ENCODE measurements around the gene KIF16B.
"Not testable (repeated sequence)": the region's sequence is repeated elsewhere in the genome, so short reads cannot be mapped to it uniquely, and the experiment has no call there.

Gene KIF16B

DNA sequence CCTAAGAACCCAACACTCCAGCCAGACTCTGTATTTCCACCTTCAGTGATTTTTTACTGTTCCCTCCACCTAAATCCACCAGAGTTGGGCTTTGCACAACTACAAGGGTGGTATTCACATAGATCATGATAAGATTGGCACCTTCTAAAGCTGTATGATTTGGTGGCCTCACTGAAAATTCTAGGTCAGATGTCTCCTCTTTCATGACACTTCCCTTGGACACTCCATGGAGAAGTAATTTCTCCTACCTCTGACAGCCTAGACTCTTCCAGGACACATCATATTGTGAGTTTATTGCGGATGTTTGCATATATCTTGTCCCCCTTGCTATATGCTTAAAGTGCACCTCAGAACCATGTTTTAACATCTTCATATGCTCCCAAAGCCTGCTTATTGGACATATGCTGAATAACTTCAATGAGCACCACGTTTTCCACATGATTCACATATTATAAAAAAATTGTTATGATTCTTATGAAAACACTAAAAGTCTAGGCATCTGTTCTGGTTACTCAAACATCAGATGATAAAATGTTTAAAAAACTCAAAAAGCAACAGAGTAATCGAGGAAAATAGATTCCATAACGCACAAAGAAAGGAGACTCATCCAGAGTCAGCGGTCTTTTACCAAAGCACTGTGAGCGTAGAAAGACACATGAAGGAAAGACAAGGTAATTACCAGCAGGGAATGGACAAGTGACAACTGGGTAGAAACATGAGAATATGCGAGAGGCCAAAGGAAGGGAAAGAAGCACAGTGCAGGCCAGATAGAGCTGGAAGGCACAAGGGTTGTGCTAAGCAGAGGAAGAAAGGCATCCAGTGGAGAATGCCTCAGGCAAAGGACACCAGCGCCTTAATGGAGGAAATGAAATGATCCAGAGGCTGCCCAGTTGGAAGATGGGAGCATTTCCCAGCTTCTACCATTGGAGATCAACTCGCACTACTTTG is 46.5 kb downstream of the KIF16B start:
- in situ Hi-C loops (cut with HindIII; ENCODE audit: low sequenced_read_pairs) = no loop called here

DNA sequence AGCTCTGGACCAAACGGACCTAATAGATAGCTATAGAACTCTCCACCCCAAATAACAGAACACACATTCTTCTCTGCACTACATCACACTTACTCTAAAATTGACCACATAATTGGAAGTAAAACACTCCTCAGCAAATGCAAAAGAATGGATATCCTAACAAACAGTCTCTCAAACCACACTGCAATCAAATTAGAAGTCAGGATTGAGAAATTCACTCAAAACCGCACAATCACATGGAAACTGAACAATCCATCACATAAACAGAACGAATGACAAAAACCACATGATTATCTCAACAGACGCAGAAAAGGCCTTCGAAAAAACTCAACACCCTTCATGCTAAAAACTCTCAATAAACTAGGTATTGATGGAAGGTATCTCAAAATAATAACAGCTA is 50.6 kb downstream of the KIF16B start:
- in situ Hi-C loops (cut with HindIII; ENCODE audit: low sequenced_read_pairs) = not testable (repeated sequence)

DNA sequence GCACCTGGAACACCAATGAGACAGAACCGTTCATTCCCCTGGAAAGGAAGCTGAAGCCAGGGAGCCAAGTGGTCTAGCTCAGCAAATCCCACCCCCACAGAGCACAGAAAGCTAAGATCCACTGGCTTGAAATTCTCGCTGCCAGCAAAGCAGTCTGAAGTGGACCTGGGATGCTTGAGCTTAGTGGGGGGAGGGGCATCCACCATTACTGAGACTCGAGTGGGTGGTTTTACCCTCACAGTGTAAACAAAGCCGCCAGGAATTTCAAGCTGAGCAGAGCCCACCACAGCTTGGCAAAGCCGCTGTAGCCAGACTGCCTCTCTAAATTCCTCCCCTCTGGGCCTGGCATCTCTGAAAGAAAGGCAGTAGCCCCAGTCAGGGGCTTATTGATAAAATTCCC is 53.1 kb downstream of the KIF16B start:
- in situ Hi-C loops (cut with HindIII; ENCODE audit: low sequenced_read_pairs) = no loop called here

DNA sequence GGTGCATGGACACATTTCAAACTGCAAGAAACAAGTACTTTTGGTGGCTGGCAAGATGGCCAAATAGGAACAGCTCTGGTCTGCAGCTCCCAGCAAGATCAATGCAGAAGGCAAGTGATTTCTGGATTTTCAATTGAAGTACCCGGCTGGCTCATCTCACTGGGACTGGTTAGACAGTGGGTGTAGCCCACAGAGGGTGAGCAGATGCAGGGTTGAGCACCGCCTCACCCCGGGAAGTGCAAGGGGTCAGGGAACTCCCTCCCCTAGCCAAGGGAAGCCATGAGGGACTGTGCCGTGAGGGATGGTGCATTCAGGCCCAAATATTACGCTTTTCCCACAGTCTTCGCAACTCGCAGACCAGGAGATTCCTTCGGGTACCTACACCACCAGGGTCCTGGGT is 53.6 kb downstream of the KIF16B start:
- in situ Hi-C loops (cut with HindIII; ENCODE audit: low sequenced_read_pairs) = not testable (repeated sequence)

DNA sequence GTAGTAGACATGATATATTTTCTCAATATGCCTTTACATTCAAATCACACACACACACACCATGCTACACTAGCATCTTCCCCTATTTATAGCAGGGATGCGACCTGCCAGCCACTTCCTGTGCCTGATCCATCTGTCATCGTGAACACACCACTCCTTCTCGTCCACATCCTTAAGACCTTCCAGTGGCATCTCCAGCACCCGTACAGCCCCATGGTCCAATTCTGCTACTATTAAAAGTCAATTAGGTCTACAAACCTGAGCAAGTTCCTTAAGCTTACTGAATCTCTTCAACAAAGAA is 54.5 kb downstream of the KIF16B start:
- in situ Hi-C loops (cut with HindIII; ENCODE audit: low sequenced_read_pairs) = no loop called here

DNA sequence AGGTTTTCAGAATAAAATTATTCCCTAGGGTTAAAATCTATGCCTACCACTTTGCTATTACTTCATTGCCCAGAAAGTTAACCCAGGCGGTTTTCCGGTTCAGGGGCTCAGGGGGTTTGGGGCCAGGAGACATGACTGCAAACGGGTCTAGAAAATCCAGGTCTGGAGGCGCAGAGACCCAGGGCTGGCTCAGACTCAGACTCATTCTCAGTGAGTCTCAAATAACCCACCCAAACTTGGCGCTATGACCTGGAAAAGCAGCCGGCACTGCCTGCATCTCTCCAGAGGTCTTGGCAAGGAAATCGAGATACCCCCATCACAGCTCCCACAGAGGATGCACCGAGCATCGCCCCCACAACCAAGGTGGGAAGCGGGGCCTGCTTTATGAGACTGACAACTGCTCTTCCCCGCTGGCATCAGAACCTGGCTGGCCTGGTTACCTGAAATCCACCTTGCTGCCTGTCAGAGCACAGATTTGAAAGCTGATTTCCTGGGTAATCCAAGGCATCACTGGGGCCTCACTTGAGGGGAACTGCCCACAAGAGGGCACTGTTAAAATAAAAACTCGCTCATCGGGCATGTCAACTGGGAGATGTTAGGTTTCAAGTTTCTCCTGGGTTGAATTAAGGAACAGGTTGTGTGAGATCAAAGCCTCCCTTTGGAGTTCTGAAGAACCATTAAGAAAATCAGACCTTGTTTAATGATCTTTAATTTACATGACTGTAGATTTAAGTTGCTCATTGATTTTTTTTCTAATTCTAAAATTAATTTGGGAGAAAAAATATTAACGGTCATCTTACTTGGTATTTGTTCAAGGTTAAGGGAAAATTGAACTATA is 55.1 kb downstream of the KIF16B start:
- in situ Hi-C loops (cut with HindIII; ENCODE audit: low sequenced_read_pairs) = no loop called here

DNA sequence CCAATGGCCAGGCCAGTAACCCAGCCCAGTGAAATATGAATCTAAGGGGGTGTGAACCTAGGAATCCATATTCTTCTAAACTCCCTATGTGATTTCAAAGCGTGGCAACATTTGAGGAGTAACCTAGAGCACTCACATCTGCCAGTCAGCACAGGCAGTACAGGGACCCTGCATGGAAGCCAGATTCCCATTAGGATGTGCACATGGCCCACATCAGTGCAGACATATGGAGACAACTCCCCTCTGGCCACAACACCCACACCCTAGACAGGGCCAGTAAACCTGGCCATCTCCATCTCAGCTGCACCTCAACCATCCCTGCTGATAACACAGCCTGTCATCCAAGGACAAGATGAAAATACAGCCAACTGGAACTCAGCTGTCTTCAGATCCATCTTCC is 56.5 kb downstream of the KIF16B start:
- in situ Hi-C loops (cut with HindIII; ENCODE audit: low sequenced_read_pairs) = no loop called here

DNA sequence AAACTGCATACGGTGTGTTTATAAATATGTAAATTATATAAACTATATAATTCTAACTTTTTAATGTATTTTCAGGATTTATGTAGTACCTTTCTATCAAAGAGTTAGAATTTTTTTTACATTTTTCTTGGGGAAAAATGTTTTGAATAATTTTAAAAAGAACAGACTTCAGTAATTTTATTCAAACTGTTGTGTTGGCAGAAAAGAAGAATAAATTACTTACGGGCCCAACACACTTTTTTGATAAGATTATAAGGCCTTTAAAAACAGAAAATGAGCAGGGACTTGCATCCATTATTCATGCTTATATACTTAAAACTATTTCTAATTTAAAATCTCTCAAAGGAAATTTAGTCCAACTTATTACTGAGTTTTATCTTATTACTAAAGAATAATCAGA is 58.2 kb downstream of the KIF16B start:
- in situ Hi-C loops (cut with HindIII; ENCODE audit: low sequenced_read_pairs) = no loop called here

DNA sequence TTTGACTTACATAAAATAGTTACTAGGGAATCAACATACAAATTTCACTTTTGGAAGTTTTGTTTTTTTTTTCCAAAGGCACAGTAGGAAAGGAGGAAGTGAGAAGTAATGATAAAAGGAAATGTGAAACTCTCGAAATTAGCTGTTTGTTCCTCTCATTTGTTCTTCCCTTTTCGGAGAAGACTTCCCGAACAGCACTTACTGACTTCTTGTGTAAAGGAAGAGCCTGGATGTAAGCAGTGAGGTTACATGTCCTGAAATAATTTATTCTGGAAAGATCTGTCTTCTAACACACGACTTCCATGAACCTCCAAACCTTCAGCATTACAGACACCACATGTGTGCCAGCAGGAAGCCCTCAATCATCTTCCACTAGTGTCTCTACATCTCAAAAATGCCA is 59.1 kb downstream of the KIF16B start:
- in situ Hi-C loops (cut with HindIII; ENCODE audit: low sequenced_read_pairs) = no loop called here

DNA sequence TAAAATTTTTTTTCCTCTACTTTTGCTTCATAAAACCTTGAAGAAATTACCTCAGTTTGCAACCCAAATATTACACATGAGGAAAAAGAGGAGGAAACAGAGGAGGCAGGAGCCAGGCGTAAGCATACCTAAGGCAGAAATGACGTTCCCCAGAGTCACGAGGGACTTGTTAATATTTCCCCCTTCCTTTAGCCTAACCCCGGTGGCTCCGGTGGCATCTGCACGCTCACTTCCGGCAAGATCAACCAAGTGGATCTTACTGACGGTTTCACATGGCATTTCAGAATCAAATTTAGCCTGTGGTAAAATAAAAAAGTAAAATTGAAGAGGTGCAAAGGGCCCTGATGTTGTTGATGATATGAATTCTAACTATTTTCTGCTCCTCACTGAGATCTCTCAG is 67.4 kb downstream of the KIF16B start:
- in situ Hi-C loops (cut with HindIII; ENCODE audit: low sequenced_read_pairs) = no loop called here

DNA sequence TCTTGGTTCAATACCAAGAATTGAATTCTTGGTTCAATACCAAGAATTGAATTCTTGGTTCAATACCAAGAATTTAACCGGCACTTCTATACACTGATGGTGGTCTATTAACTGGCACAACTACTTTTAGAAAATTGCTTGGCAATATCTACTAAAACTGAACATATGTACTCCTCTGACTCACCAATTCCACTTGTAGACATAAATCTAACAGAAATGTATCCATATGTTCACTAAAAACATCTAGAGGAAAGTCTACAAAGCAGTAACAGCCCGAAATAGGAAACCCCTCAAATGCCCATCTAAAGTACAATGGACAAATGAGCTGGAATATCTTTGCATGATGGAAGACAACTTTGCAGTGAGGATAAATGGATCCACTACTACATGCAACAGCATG is 71.9 kb downstream of the KIF16B start:
- in situ Hi-C loops (cut with HindIII; ENCODE audit: low sequenced_read_pairs) = no loop called here

DNA sequence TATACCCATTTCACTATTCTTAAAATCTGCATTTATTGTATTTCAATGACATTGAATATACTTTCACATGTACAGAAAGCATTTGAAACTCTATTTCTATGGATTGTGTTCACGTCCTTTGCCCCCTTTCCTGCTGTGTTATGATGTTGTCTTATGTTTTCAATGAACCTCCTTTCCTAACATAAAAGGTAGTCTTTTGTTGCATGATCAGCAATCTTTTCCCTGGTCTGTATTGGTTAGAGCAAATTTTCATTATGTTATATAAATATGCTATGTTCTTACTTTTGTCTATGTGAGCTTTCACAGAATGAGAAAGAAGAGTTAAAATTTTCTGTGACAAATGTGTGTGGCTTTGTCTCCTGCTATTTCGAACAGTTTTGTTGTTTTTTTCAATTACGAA is 73.1 kb downstream of the KIF16B start:
- in situ Hi-C loops (cut with HindIII; ENCODE audit: low sequenced_read_pairs) = no loop called here

DNA sequence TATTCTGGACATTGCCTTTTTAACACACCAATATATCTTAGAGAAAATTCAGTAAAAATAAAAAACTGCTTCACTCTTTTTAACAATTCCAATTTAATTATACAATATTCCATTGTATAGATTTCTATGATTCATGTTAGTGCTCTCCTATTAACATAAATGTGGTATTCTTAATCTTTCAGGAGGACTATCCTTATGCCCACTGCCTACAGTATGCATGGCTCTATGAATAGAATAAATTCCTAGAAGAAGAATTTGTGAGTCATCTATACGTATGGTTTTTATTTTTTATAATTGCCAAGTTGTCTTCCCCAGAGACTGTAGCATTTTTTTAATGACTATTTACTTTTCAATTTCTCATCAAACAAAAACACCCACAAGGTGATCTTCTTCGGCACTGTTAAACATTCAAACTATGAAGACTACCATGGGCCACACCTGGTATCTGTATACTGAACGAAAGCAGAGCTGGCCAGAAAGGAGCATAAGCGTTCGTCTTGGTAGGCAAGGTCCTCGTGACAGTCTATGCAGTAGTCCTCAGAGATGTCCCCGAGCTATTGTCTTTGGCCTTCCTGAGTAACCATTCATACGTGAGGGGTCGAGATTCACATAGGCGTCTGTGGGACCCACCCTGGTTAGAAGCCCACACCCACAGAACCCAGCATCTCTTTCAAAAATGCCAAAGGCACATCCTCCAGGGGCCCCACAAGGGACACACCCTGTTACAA is 74.6 kb downstream of the KIF16B start:
- in situ Hi-C loops (cut with HindIII; ENCODE audit: low sequenced_read_pairs) = no loop called here

DNA sequence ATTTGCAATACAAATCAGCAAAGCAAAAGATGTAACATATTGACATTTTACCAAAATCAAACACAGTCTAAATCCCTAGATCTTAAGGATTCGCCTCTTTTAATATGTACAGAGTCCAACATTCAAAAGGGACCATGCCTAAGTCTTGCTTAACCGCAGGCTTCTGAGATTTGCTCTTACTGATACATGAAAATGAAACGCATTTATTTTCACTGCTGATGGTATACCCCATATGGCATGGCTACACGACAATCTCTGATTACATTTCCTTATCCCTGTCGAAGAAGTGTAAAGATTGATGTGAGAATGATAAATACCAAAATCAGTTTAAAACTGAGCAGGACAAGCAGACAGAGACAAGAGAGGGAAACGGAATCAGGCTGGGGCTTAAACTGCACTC is 75.4 kb downstream of the KIF16B start:
- in situ Hi-C loops (cut with HindIII; ENCODE audit: low sequenced_read_pairs) = no loop called here

DNA sequence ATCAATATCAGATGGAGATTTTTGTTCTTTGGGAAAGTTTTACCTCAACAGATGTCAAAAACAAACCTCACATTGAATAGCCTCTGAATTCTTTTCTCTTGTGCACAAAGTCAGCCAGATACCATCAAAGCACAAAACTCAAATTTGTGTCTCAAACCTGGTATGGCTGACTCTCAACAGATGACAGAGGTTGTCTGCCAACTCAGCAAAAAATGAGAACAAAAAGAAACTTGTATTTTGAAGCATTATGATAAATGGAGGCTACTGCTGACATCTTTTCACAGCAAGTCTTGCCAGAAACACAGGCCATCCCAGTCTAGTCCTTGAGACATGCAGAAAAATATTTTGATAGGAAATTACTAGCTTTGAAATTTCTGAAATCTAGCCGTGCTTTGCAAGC is 79.8 kb downstream of the KIF16B start:
- in situ Hi-C loops (cut with HindIII; ENCODE audit: low sequenced_read_pairs) = no loop called here

DNA sequence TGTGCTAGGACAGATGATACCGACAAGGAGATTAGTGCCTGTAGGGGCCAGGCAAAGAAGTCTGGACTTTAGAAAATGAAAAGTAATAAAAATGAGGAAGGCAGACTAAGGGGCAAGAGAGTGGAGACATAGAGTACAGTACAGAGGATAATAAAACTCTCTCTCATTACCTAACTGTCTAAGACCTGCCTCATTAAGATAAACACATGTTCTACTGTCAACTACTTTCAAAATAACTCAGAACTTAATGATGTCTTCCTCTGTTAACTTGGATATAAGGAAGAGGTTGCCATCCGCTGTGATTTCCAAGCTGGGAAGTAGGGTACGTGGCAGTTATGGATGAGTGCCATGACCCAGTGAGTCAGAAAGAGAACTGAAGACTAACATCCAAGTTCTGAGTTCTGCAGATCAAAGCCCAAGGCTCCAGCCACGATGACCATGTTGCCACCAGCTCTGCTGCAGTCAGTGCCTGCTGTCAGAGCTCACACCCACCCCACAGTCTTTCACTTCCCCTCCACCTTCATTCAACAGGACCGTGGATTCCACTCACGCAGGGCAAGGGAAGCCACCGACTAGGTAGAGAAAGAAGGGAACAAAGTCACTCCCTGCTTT is 81.8 kb downstream of the KIF16B start:
- in situ Hi-C loops (cut with HindIII; ENCODE audit: low sequenced_read_pairs) = no loop called here

DNA sequence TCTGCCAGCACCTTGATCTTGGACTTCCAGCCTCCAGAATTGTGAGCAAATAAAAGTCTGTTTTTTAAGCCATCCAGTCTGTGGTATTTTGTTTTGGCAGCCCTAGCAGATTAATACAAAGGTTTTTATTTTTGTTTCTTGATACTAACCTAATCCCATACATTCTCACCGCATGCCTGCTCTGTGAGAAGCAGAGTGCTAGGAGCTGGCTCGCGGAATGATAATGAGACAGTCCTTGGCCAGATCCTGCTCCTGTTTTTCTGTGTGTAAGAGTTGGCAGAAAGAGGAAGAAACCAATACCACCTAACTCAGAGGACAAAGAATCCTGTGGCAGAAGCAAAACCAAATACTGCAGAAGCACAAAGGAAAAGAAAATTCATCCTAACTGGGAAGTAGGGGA is 82.6 kb downstream of the KIF16B start:
- in situ Hi-C loops (cut with HindIII; ENCODE audit: low sequenced_read_pairs) = no loop called here

DNA sequence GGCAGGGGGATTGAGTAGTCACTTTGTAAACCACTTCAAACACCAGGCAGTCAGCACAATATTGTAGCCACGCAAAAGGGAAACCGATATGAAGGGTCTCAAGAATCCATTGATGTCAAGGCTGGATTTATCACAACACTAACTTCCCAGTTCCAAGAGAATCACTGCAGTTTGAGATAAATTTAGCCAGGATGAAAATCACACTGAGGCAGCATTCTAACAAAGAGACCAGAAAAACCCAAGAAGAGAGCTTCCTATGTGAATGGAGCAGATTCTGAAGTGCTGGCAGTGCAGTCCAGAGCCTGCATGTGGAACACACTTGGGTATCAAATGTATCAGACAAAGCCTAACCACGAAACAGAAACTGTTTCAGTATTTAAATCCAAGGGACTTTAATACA is 84.6 kb downstream of the KIF16B start:
- in situ Hi-C loops (cut with HindIII; ENCODE audit: low sequenced_read_pairs) = no loop called here

DNA sequence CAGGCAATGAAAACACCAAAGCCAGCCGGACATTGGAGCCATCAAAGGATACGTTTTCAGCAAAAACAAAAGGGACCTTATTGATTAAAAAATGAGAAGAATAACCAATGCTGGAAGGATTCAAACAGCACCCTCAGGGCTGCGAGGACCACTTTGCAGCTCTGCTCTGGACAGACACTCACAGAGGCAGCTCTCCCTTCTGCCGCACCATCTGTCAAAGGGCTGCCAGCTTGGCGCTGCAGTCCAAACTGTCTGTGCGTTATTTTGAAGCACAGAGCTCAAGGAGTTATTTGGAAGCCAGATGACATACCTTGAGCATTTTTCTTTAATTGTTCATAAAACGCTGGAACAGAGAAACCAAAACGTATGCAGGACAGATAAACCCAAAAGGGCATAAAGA is 85.2 kb downstream of the KIF16B start:
- in situ Hi-C loops (cut with HindIII; ENCODE audit: low sequenced_read_pairs) = no loop called here

DNA sequence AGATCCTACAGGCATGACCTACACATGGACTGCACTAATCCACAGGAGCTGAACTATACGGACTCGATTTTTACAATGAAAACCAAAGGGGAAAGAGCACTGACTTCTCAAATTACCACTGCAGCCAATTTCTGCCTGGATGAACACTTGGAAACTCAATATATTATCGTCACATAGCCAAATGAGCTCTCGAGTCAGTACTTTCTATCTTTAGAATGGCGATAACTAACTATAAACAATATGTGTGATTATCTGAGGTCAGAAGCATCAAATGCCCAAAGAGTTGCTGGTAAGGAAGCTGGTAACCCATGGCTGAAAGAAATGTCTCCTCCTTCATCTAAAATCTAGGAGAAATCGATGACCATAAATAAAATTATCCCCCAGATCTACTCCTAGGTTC is 86.7 kb downstream of the KIF16B start:
- in situ Hi-C loops (cut with HindIII; ENCODE audit: low sequenced_read_pairs) = no loop called here

DNA sequence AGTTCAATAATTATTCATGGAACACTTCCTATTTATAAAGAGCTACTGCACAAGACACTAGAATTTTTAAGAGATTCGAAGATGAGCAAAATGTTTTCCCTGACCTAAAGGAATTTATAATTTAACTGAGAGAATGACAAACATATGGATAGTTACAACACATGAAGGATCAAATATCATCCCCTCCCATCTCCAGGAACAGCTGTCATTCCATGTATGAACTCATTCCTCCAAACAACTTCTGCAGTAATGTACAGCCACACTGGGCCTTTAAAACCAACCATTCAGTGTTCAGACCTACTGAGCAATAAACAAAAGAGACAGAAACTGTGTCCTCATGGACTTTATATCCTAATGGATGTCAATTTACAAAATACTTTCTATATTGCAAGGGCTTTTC is 87.8 kb downstream of the KIF16B start:
- in situ Hi-C loops (cut with HindIII; ENCODE audit: low sequenced_read_pairs) = no loop called here

Data from endothelial cell of hepatic sinusoid (primary cell).